NCI-H128 (cell line): ENCODE measurements around the gene GLP1R.
"Not testable (repeated sequence)": the region's sequence is repeated elsewhere in the genome, so short reads cannot be mapped to it uniquely, and the experiment has no call there.

Source experiments
- DNase-seq: peaks from one replicate; lab custom pipeline; 2025; ENCODE audit not compliant: unreplicated experiment; lab: John Stamatoyannopoulos, UW

Gene GLP1R

GRCh38 chr6:39118921-39119320 is 70.3 kb downstream of the GLP1R start:
- DNase-seq, result no peak

GRCh38 chr6:39124114-39124513 is 75.5 kb downstream of the GLP1R start:
- no peak for DNase-seq

GRCh38 chr6:39128106-39128505 is 79.5 kb downstream of the GLP1R start:
- DNase-seq, result no peak

GRCh38 chr6:39128832-39129231 is 80.3 kb downstream of the GLP1R start:
- DNase-seq, result no peak

DNA sequence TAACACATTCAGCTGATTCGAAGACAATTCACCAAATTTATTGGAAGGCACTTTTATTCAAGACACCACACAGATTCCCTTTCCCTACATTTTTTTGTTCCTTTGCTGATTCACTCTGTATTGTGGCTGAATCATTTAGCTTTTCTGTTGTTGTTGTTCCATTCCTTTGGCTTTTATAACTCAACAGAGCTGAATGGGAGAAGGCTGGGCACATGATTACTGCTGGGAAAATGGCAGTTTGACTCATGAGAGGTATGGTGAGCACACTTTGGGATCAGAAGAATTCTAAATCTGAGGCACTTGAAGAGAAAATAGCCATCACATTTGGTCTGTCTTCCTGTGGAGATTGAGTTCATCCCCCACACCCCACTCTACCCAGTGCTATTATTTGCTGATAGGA is 82.1 kb downstream of the GLP1R start:
- DNase-seq, result no peak

GRCh38 chr6:39134761-39135160 is 86.2 kb downstream of the GLP1R start:
- DNase-seq, result not testable (repeated sequence)

GRCh38 chr6:39136207-39136606 is 87.6 kb downstream of the GLP1R start:
- DNase-seq, result not testable (repeated sequence)

DNA sequence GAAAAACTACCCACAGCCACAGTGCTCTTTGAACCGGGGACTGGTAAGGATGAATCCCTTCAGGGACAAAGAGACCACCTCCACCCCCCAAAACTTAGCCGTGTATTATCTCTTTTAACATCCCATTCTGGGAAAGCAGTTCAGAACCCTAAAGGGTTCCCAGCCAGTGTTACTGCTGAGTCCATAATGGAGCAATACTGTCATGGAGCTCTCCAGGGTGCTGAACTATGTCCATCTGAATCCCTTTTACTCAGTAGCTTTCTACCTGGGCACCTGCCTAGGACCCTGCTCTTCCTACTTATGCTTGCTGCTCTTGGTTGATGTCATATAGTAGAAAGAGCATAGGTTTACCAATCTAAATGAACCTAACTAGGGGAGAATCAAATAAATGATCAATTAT is 88.7 kb downstream of the GLP1R start:
- DNase-seq, result no peak
